Measurements from ENCODE around the gene CLDN22. TPM values are rescaled to one million over a fixed set of nuclear protein-coding genes. Genes with fewer than 3 reads are reported as not detected.

CLDN22 gene
- total RNA-seq, 1 donor: not detected

DNA sequence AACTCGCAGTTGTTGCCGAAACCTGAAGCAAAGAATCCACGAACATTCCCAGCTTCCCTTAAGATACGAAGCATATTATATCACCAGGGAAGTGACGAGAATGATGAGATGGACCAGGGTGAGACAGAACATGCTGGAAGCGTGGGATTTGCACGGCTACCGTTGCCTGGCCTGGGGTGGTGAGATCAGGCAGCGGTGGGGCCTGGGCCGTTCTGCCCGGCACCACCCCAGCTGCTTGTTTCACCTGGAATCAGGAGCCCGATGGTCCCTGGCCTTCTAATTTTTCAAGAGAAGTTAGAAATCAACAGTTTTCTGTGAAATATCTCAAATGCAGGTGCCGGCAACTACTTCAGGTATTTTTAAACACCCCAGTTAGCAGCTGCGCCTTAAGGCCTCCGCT, 5.7 kb downstream of the CLDN22 start:
- no peak for TF ChIP-seq CTCF (IDR thresholded peaks at IDR 0.05; ENCODE audit: extremely low read depth, low read depth, low read length)
- H3K4me1 ChIP-seq (ENCODE audit: insufficient read depth, low read length): no peaks in the 10 kb centered on the region
- DNase-seq (ENCODE audit: insufficient read length, low spot score, missing footprints): no peak
- H3K27me3 ChIP-seq (ENCODE audit: insufficient read depth, low read length): no peaks in the 10 kb centered on the region
- no peak overlapping the region for H2AFZ ChIP-seq (ENCODE audit: low read length)
- H3K36me3 ChIP-seq (ENCODE audit: insufficient read depth, low read length): peaks cover 21% of the 10 kb centered on the region
- no peak overlapping the region for H3K4me3 ChIP-seq (ENCODE audit: insufficient read depth, low read length)
- no peaks in the 10 kb centered on the region for H3K9me3 ChIP-seq (ENCODE audit: low read depth, low read length)
- no peak overlapping the region for H3K27ac ChIP-seq (ENCODE audit: low read depth, low read length)
- no peaks in the 10 kb centered on the region for H4K20me1 ChIP-seq (ENCODE audit: insufficient read depth, low read length)
- H3K79me2 ChIP-seq (ENCODE audit: insufficient read depth, low read length): no peaks in the 10 kb centered on the region
- H3K4me2 ChIP-seq (ENCODE audit: insufficient read depth, low read length): no peak overlapping the region

DNA sequence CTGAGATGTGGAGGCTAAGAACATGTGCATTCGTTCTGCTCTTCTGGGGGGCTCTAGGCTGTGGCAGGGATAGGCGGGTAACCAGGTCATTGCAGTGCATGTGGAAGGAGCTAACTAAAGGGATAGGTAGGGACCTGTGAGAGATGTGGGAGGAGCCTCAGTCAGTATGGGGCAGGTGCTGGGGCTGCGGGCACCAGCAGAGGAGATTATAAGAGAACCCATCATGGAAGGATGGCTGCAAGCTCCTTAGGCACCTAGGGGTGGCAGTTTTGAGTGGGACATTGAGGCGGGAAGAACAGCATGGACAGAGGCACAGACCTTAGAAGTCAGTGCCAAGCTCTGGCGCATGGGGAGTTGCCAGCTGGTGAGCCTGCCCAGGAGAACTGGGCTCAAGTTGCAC, 7.2 kb downstream of the CLDN22 start:
- Histone ChIP-seq H3K79me2 (ENCODE audit: insufficient read depth, low read length) (no peaks in the 10 kb centered on the region), H3K36me3 (ENCODE audit: insufficient read depth, low read length) (peaks cover 21% of the 10 kb centered on the region), H2AFZ (ENCODE audit: low read length) (no peak overlapping the region), H3K9me3 (ENCODE audit: low read depth, low read length) (no peaks in the 10 kb centered on the region), H3K27ac (ENCODE audit: low read depth, low read length) (no peak overlapping the region), H3K4me2 (ENCODE audit: insufficient read depth, low read length) (no peak overlapping the region), H3K4me1 (ENCODE audit: insufficient read depth, low read length) (no peaks in the 10 kb centered on the region), H3K4me3 (ENCODE audit: insufficient read depth, low read length) (no peak overlapping the region), H4K20me1 (ENCODE audit: insufficient read depth, low read length) (no peaks in the 10 kb centered on the region), H3K27me3 (ENCODE audit: insufficient read depth, low read length) (no peaks in the 10 kb centered on the region)
- DNase-seq (ENCODE audit: insufficient read length, low spot score, missing footprints): no peak
- TF ChIP-seq CTCF (IDR thresholded peaks at IDR 0.05; ENCODE audit: extremely low read depth, low read depth, low read length): no peak

- no peak for TF ChIP-seq CTCF (IDR thresholded peaks at IDR 0.05; ENCODE audit: extremely low read depth, low read depth, low read length)
- H3K36me3 ChIP-seq (ENCODE audit: insufficient read depth, low read length): peaks cover 4% of the 10 kb centered on the region
These were observed 13.3 kb downstream of the CLDN22 start for GRCh38 chr4:183306811-183307210.

DNA sequence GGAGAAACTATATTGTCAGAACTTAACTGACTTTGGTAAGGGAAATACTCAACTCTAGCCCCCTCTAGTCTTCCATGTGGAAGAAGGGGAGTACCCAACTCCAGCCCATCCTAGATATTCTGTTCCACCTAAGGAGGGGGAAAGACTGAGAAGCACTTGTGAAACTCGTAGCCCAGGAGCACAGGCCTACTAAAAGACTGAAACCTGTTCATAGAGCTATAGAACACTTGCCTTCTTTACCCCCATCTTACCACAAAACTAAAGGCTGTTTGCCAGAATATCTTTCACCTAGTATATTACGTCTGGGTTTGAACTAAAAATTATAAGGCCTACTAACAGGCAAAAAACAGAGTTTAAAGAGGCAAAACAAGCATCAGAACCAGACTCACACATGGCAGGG, 15.5 kb downstream of the CLDN22 start:
- no peak for DNase-seq (ENCODE audit: insufficient read length, low spot score, missing footprints)
- Histone ChIP-seq H4K20me1 (ENCODE audit: insufficient read depth, low read length) (no peaks in the 10 kb centered on the region), H3K4me1 (ENCODE audit: insufficient read depth, low read length) (no peaks in the 10 kb centered on the region), H2AFZ (ENCODE audit: low read length) (no peak overlapping the region), H3K9me3 (ENCODE audit: low read depth, low read length) (no peaks in the 10 kb centered on the region), H3K36me3 (ENCODE audit: insufficient read depth, low read length) (peaks cover 8% of the 10 kb centered on the region), H3K27ac (ENCODE audit: low read depth, low read length) (no peak overlapping the region), H3K4me3 (ENCODE audit: insufficient read depth, low read length) (no peak overlapping the region), H3K79me2 (ENCODE audit: insufficient read depth, low read length) (no peaks in the 10 kb centered on the region), H3K4me2 (ENCODE audit: insufficient read depth, low read length) (no peak overlapping the region), H3K27me3 (ENCODE audit: insufficient read depth, low read length) (no peaks in the 10 kb centered on the region)
- TF ChIP-seq CTCF (IDR thresholded peaks at IDR 0.05; ENCODE audit: extremely low read depth, low read depth, low read length): no peak

More at GRCh38 chr4:183306811-183307210, 13.3 kb downstream of the CLDN22 start:
- Histone ChIP-seq H3K27me3 (ENCODE audit: insufficient read depth, low read length) (no peaks in the 10 kb centered on the region), H3K27ac (ENCODE audit: low read depth, low read length) (no peak overlapping the region), H3K4me2 (ENCODE audit: insufficient read depth, low read length) (no peak overlapping the region), H3K9me3 (ENCODE audit: low read depth, low read length) (no peaks in the 10 kb centered on the region), H3K4me3 (ENCODE audit: insufficient read depth, low read length) (no peak overlapping the region), H3K4me1 (ENCODE audit: insufficient read depth, low read length) (no peaks in the 10 kb centered on the region), H4K20me1 (ENCODE audit: insufficient read depth, low read length) (no peaks in the 10 kb centered on the region), H2AFZ (ENCODE audit: low read length) (no peak overlapping the region), H3K79me2 (ENCODE audit: insufficient read depth, low read length) (no peaks in the 10 kb centered on the region)
- DNase-seq (ENCODE audit: insufficient read length, low spot score, missing footprints): no peak
